ENCODE data around the gene TMEM272.

Gene TMEM272

GRCh38 chr13:51778392-51778791 lies 66.6 kb downstream of the TMEM272 start:
- DNase-seq, result no peak

DNA sequence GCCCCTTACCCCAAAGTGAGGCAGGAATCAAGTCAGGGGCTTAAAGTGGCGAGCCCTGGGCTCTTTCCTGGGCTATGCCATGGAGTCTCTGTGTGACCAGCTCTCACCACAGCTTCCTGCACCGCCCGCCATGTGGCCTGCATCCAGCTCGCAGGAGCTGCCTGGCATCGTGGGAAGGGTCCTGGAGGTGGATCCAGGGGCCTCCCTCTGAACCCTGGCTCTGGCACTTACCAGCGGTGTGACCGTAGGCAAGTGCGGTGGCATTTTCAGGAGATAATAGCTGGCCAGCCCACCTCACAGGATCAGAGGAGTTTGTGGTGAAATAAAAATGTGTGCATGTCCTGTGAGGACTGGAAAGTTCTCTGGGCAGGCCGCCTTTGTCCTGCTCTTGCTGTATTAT lies 67.1 kb downstream of the TMEM272 start:
- no peak for DNase-seq

DNA sequence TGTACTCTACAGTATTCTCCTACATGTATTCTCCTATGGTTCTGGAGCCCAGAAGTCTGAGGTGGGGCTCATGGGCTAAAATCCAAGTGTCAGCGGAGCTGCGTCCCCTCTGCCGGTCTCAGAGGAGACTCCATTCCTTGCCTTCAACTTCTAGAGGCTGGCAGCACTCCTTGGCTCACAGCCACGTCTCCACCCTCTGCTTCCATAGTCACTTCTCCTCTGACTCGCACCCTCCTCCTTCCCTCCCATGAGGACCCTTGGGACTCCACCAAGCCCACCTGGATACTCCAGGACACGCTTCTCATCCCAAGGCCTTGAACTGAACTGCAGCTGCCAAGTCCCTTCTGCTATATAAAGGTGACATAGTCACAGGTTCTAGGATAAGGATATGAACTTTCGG lies 68.8 kb downstream of the TMEM272 start:
- no peak for DNase-seq

DNA sequence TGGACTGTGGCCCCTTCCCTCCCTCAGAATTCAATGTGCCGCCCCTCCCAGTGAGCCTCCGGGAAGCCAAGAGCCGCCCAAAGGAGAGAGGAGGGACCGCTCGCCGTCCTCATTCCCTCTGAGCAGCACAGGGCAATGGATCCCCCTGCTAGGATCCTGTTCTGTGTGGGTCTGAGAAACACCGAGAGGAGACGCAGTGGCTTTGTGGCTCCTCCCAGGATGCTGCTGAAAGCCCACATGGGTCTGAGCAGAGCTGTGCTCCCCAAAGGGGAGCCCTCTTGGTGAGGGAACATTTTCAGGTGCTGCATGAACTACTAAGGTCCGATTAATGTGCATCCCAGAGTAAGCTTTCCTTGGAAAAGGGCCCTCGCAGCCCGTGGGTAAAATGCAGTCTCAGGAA lies 71.5 kb downstream of the TMEM272 start:
- peak; percentile 11 for DNase-seq

- peak; percentile 11 for DNase-seq
These were observed 72.2 kb downstream of the TMEM272 start for GRCh38 chr13:51772781-51773180.

GRCh38 chr13:51772105-51772455 lies 72.9 kb downstream of the TMEM272 start:
- peak; percentile 10 for DNase-seq

GRCh38 chr13:51771418-51772104 lies 73.4 kb downstream of the TMEM272 start:
- DNase-seq, result peak; percentile 17

DNA sequence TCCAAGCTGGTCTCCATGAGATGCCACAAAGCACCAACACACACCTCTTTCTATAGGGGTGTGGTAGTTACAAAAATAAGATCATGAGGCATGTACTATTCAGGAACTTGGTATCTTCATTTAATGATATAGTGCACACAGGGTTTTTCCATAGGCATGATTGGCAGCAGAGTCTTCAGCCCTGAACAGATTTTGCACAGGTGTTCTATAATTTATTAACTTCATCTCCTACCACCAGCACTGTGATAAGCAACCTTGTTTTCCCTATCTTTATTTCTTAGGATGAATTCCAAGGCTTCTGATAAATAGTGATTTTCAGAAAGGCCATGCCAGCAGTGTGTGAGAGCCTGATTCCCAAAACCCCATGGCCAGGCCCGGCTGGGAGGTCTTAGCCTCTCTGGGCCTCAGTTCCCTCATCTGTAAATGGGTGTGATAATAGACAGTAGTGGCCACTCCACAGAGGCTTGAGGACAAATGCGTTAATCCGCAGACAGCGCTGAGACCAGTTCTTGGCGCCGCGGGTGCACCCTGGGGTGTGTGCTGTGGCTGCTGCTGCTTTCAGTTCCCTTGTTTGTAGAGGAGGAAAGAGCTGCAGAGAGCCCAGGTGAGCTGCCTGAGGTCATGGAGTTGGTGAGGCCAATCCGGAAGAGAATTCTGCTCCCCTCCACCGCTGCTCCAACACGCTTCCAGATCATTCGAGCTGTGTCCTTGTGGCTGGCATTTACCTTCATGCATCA lies 74.1 kb downstream of the TMEM272 start:
- peak; percentile 18 for DNase-seq

GRCh38 chr13:51770160-51770559 lies 74.8 kb downstream of the TMEM272 start:
- no peak for DNase-seq

DNA sequence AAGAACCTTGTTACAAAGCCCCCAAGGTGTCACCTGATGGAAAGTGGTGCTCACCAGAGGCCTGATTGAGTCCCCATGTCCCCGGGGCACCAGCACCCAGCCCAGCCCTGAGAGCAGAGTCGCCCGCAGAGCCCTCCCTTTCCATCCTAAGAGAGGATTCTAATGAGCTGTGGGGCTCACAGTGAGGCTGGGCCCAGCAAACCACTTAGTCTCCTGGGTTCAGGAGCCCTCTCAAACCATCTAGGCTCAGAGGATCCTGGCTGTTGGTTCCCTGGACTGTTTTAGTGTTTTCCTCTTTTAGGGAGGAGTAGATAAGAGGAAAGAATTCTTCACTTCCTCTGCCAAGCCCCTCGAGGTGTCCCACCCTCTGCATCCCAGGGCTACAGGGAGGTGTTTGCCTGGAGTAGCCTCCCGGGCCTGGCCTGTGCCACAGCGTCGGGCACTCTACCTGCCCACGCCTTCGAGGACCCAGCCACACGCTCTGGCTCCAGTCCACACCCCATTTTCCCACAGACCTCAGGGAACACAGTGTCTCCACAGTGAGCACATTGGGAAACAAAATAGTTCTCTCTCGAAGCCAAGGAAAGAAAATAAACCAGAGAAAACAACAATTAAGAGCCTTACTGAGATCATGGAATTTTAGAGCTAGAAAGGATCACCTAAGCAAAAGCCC lies 75.4 kb downstream of the TMEM272 start:
- no peak for DNase-seq

- no peak for DNase-seq
These were observed 76.0 kb downstream of the TMEM272 start for GRCh38 chr13:51768976-51769375.

- DNase-seq, result no peak
These were observed 76.5 kb downstream of the TMEM272 start for GRCh38 chr13:51768378-51768921.

DNA sequence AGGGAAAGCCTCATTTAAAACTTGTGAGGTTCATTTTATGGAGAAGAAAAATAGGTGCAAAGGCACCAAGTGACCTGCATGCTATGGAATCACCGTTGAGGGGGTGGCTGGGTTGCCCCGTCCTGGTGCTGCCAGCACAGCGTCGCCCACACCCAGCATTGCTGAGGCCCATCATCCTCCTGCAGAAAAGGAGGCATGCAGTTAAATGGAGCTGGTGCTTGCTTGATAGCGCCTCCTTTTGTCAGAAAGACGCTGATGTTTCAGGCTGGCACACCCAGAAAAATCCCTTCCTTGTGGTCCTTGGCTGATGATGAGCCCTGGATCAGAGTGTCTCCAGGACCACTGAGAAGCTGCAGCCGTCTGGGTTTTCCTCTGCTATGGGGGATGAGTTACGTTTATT lies 77.9 kb downstream of the TMEM272 start:
- no peak for DNase-seq

GRCh38 chr13:51765142-51765515 lies 79.8 kb downstream of the TMEM272 start:
- no peak for DNase-seq

DNA sequence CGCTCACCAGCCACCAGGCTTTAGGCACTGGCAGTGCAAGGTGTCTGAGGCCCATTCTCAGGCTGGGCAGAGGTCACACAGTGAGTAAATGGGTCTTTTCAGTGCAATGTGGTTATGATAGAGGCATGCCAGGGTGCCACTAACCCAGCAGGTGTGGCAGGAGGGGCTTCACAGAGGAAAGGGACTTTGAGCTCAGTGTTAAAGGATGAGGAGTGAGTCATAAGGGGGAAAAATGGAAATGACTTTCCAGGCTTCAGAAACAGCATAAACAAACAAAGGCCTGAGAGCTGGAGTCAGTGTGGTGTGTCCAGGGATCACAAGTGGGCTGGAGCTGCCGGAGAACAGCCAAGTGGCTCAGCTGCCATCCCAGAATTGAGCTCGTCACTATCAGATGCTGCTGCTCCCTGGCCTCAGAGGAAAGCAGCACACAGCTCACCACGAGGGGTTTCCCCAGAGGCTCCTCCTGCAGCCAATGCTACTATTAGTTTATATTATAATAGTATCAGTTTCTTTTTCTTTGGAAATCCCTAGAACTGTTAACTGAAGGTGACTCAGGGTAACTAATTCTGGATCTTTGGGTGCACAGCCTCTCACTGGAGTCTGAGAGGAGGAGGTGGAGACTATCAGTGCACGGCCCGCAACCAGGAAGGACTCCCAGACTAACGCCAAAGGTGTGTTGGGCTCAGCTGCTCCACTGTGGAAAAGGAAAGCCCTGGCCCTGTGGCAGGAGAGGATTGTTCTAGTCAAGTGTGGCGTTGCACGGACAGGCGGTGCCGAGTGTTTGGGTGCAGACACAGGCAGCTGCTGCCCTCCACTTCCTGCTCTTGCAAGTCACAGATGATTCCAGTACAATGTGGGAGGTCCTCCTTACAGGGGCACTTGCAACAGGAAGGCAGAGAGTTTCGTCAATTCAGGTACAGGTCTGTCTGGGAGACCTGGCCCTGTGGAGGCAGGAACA lies 80.5 kb downstream of the TMEM272 start:
- DNase-seq, result peak; percentile 74

DNA sequence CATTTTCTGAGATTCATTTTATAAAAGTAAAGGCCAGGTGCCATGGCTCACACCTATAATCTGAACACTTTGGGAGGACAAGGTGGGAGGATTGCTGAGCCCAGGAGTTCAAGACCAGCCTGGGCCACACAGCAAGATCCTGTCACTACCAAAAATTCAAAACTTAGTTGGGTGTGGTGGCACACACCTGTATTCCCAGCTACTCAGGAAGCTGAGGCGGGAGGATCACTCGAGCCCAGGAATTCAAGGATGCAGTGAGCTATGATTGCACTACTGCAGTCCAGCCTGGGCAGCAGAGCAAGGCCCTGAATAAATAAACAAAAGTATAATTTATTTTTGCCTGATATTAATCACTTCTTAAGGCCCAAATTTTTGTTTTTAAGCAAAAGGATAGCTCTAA lies 81.5 kb downstream of the TMEM272 start:
- DNase-seq, result no peak

Data from stimulated activated CD8-positive, alpha-beta memory T cell treated with anti-CD3 and anti-CD28 coated beads, Interleukin-4, amount 100 ng/mL, for 48 hours (primary cell).